CD4-positive, alpha-beta T cell (primary cell): ENCODE measurements around the gene NAPSA. TPM values are rescaled to one million over a fixed set of nuclear protein-coding genes. Genes with fewer than 3 reads are reported as not detected.

Source experiments
- ATAC-seq: fragments of 200-7000 bp; cut with Tn5 transposase; one replicate; pipeline ENCODE4 v1.10.0; 2022; ENCODE audit warnings: mild to moderate bottlenecking; ENCODE audit not compliant: poor library complexity
- CTCF ChIA-PET: fragments of 350-600 bp; sonication (Branson Sonifier 250); formaldehyde crosslinking; loops from one replicate; lab custom pipeline; 2021; ENCODE audit warnings: antibody characterized with exemption, inconsistent platforms; lab: Charles Lee
- POLR2A ChIA-PET: fragments of 350-600 bp; sonication (Branson Sonifier 250); formaldehyde crosslinking; loops from one replicate; lab custom pipeline; 2021; ENCODE audit warnings: antibody characterized with exemption, inconsistent platforms; lab: Charles Lee
- DNase-seq, 14 experiments: peaks; one replicate each; pipeline ENCODE4 v3.0.0-alpha.2; 2013 to 2020; ENCODE audit warnings: mixed read lengths in 2 of 14
- H3K27ac ChIP-seq, 2 donors: one replicate each; pipeline versions ENCODE4 v1.5.1 to v1.7.0; 2013; ENCODE audit warnings: low read length in 2 of 2, low read depth in 1 of 2, mild to moderate bottlenecking in 1 of 2
- H3K27me3 ChIP-seq, 2 experiments: 1 replicate in 1 of 2; 2 replicates in 1 of 2; pipeline versions ENCODE4 v1.6.1 to v1.7.0; 2013; ENCODE audit warnings: low read length in 2 of 2, control low read depth in 1 of 2, mild to moderate bottlenecking in 1 of 2, moderate library complexity in 1 of 2; ENCODE audit not compliant: insufficient read depth in 2 of 2, control insufficient read depth in 1 of 2
- H3K36me3 ChIP-seq: one replicate; pipeline ENCODE4 v1.6.1; 2013; ENCODE audit warnings: low read length, control low read depth; ENCODE audit not compliant: insufficient read depth
- H3K4me1 ChIP-seq: one replicate; pipeline ENCODE4 v1.6.1; 2013; ENCODE audit warnings: low read length, control low read depth; ENCODE audit not compliant: insufficient read depth
- H3K4me3 ChIP-seq: one replicate; pipeline ENCODE4 v1.5.1; 2013; ENCODE audit warnings: mild to moderate bottlenecking, low read length, moderate library complexity
- H3K9me3 ChIP-seq, 2 experiments: 1 replicate in 1 of 2; 2 replicates in 1 of 2; pipeline versions ENCODE4 v1.6.1 to v1.7.0; 2013; ENCODE audit warnings: low read length in 2 of 2, mild to moderate bottlenecking in 2 of 2, control low read depth in 1 of 2, moderate library complexity in 1 of 2; ENCODE audit not compliant: control insufficient read depth in 1 of 2, insufficient read depth in 1 of 2
- H3K27ac Mint-ChIP-seq: one replicate; pipeline ENCODE4 v1.8.0; 2020; ENCODE audit warnings: mixed read lengths
- H3K27me3 Mint-ChIP-seq: one replicate; pipeline ENCODE4 v1.8.0; 2021; ENCODE audit warnings: mixed read lengths
- H3K36me3 Mint-ChIP-seq: one replicate; pipeline ENCODE4 v1.8.0; 2021; ENCODE audit warnings: low read depth, mixed read lengths
- H3K4me1 Mint-ChIP-seq: one replicate; pipeline ENCODE4 v1.8.0; 2021; ENCODE audit warnings: low read depth, mixed read lengths
- H3K4me3 Mint-ChIP-seq: one replicate; pipeline ENCODE4 v1.8.0; 2020; ENCODE audit warnings: mild to moderate bottlenecking, mixed read lengths
- H3K9me3 Mint-ChIP-seq: one replicate; pipeline ENCODE4 v1.8.0; 2020; ENCODE audit warnings: mixed read lengths
- intact Hi-C, 2 experiments: fragments of 100-400 bp; cut with DNase I in 1 of 2; cut with micrococcal nuclease in 1 of 2; formaldehyde crosslinking; loops; one replicate each; pipeline versions ENCODE4 v1.15.1 to v1.9.0; 2023 to 2025; cut with DNase I, micrococcal nuclease
- total RNA-seq, 174 experiments: library from RNA in 2 of 174; stranded (reverse) in 2 of 174; gene quantifications; one replicate each; pipeline ENCODE4 v1.2.3 and lab custom pipeline; 2021 to 2026
- TF ChIP-seq, protein P1 (sequence below): fragments of 200-600 bp; IDR thresholded peaks from one replicate; pipeline ENCODE4 v1.8.0; 2022; ENCODE audit warnings: antibody characterized with exemption, mild to moderate bottlenecking

Gene NAPSA
- total RNA-seq, 2 experiments from 2014 or later = 0.61 to 0.91 TPM

DNA sequence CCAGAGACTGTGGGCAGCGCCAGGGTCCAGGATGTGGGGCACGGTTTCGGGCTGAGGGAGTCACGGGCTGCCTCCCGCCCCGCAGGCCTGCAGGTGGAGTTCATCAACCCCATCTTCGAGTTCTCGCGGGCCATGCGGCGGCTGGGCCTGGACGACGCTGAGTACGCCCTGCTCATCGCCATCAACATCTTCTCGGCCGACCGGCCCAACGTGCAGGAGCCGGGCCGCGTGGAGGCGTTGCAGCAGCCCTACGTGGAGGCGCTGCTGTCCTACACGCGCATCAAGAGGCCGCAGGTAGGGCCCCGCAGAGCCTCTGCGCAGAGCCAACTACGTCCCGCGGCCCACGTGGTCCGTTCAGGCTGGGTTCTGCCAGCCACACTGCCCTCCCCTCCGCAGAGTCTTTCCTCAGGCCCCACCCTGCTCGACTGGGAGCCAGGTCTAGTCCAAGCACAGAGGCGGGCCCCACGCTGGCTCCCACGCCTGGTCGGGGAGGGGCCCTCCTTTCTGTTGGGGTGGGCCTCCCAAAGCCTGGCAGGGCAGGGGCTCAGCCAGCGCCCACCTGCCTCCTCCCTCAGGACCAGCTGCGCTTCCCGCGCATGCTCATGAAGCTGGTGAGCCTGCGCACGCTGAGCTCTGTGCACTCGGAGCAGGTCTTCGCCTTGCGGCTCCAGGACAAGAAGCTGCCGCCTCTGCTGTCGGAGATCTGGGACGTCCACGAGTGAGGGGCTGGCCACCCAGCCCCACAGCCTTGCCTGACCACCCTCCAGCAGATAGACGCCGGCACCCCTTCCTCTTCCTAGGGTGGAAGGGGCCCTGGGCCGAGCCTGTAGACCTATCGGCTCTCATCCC is 16.7 kb upstream of the NAPSA start:
- no peak overlapping the region for H3K27ac ChIP-seq
- POLR2A ChIA-PET = interaction anchor here (1.3 kb wide), 1 partner anchor 48 kb away, joined by 3 read pairs; no protein-coding TSS in a partner anchor
- H3K9me3 ChIP-seq = no peaks in the 10 kb centered on the region
- TF ChIP-seq, protein P1, sequence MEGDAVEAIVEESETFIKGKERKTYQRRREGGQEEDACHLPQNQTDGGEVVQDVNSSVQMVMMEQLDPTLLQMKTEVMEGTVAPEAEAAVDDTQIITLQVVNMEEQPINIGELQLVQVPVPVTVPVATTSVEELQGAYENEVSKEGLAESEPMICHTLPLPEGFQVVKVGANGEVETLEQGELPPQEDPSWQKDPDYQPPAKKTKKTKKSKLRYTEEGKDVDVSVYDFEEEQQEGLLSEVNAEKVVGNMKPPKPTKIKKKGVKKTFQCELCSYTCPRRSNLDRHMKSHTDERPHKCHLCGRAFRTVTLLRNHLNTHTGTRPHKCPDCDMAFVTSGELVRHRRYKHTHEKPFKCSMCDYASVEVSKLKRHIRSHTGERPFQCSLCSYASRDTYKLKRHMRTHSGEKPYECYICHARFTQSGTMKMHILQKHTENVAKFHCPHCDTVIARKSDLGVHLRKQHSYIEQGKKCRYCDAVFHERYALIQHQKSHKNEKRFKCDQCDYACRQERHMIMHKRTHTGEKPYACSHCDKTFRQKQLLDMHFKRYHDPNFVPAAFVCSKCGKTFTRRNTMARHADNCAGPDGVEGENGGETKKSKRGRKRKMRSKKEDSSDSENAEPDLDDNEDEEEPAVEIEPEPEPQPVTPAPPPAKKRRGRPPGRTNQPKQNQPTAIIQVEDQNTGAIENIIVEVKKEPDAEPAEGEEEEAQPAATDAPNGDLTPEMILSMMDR = no peak
- H3K9me3 Mint-ChIP-seq = no peaks in the 10 kb centered on the region
- H3K27me3 ChIP-seq = no peaks in the 10 kb centered on the region
- peak overlapping the region; percentile 90 for H3K27ac Mint-ChIP-seq
- H3K4me3 Mint-ChIP-seq = peak overlapping the region; percentile 63
- H3K36me3 Mint-ChIP-seq = peaks cover 75% of the 10 kb centered on the region
- peaks cover 35% of the 10 kb centered on the region for H3K4me1 Mint-ChIP-seq
- DNase-seq (peak in 2 of 14 experiments; percentile 21 to 47), ATAC-seq (no peak)
- H3K36me3 ChIP-seq = peaks cover 58% of the 10 kb centered on the region
- CTCF ChIA-PET = no interaction called here
- H3K4me3 ChIP-seq = no peak overlapping the region
- peaks cover 32% of the 10 kb centered on the region for H3K4me1 ChIP-seq
- peaks cover 6% of the 10 kb centered on the region for H3K27me3 Mint-ChIP-seq
- intact Hi-C loops = no loop called here

DNA sequence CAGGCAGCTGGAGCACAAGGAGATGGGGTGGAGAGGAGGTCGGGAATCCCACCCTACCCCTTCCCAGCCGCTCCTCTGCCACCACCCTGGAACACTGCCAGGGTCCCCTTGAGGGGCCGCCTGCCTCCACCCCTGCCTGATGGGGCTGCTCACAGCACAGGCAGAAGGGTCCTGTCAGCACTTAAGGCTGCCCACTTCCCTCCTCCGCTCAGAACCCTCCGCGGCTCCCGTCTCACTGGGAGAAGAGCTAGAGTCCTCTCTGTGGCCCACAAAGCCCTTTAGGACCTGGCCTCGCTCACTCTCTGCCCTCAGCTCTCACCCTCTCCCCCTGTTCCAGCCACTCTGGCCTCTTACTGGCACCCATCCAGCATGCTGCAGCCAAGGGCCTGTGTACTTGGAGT is 15.3 kb upstream of the NAPSA start:
- Histone ChIP-seq H3K4me1 (peaks cover 39% of the 10 kb centered on the region), H3K27ac (no peak overlapping the region), H3K4me3 (no peak overlapping the region), H3K27me3 (no peaks in the 10 kb centered on the region), H3K36me3 (peaks cover 58% of the 10 kb centered on the region), H3K9me3 (no peaks in the 10 kb centered on the region)
- DNase-seq = peak in 1 of 14 experiments; percentile 27
- ChIA-PET CTCF (no interaction called here), POLR2A (no interaction called here)
- H3K36me3 Mint-ChIP-seq = peaks cover 85% of the 10 kb centered on the region
- no peaks in the 10 kb centered on the region for H3K9me3 Mint-ChIP-seq
- peaks cover 44% of the 10 kb centered on the region for H3K4me1 Mint-ChIP-seq
- H3K27me3 Mint-ChIP-seq = peaks cover 6% of the 10 kb centered on the region
- peak overlapping the region; percentile 44 for H3K27ac Mint-ChIP-seq
- intact Hi-C loops = no loop called here
- H3K4me3 Mint-ChIP-seq = peak overlapping the region; percentile 27
- ATAC-seq = no peak
- TF ChIP-seq, protein P1 = no peak

DNA sequence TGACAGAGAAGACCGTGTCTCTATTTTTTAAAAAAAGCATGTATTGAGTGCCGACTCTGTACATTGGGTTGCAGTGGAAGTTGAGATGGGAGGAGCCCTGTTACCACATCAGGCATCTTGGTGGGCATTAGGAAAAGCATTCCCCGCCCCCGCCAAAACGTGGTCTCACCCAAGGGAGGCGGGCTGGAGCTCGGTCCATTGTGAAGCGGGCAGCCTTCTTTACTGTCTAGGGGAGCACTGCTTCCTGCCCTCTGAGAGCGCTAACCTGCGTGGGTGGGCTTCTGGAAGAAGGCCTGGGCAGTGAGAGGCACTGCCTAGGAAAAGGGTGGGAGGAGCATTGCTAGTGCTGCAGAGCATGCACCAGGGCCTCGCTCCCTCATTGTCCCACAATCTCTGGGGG is 14.7 kb upstream of the NAPSA start:
- H3K27ac Mint-ChIP-seq = peak overlapping the region; percentile 35
- H3K4me1 ChIP-seq = peaks cover 38% of the 10 kb centered on the region
- intact Hi-C loops = no loop called here
- DNase-seq = peak in 1 of 14 experiments; percentile 27
- TF ChIP-seq, protein P1 = no peak
- H3K36me3 ChIP-seq = peaks cover 58% of the 10 kb centered on the region
- H3K27ac ChIP-seq = no peak overlapping the region
- no peak overlapping the region for H3K4me3 ChIP-seq
- H3K4me1 Mint-ChIP-seq = peaks cover 42% of the 10 kb centered on the region
- no peaks in the 10 kb centered on the region for H3K9me3 Mint-ChIP-seq
- H3K9me3 ChIP-seq = no peaks in the 10 kb centered on the region
- H3K4me3 Mint-ChIP-seq = peak overlapping the region; percentile 34
- peaks cover 6% of the 10 kb centered on the region for H3K27me3 Mint-ChIP-seq
- CTCF ChIA-PET = no interaction called here
- no peak for ATAC-seq
- H3K27me3 ChIP-seq = no peaks in the 10 kb centered on the region
- POLR2A ChIA-PET = no interaction called here
- peaks cover 84% of the 10 kb centered on the region for H3K36me3 Mint-ChIP-seq
